Cardiac muscle cell (in vitro differentiated cells and primary cell): ENCODE measurements around the gene MAFB. TPM values are rescaled to one million over a fixed set of nuclear protein-coding genes. Genes with fewer than 3 reads are reported as not detected.

ENCODE experiments used
- DNase-seq, 2 donors: peaks; one replicate each; pipeline versions ENCODE4 v3.0.0 to v3.0.0-alpha.2; 2010 to 2017; ENCODE audit warnings: low read depth in 1 of 2, low spot score in 1 of 2
- H3K27ac ChIP-seq: fragments of 200-600 bp; sonication (generic); 2 replicates; pipeline ENCODE4 v1.5.1; 2016
- H3K27me3 ChIP-seq: fragments of 200-600 bp; sonication (generic); 2 replicates; pipeline ENCODE4 v1.6.0; 2016; ENCODE audit warnings: control low read depth
- H3K36me3 ChIP-seq: fragments of 200-600 bp; sonication (generic); 2 replicates; pipeline ENCODE4 v1.5.1; 2016; ENCODE audit warnings: control low read depth
- H3K4me1 ChIP-seq: fragments of 200-600 bp; sonication (generic); 2 replicates; pipeline ENCODE4 v1.8.1; 2017; ENCODE audit warnings: low read depth, mild to moderate bottlenecking, mixed run types
- H3K4me3 ChIP-seq: fragments of 200-600 bp; sonication (generic); 2 replicates; pipeline ENCODE4 v1.5.1; 2016; ENCODE audit warnings: mild to moderate bottlenecking
- H3K9me3 ChIP-seq: fragments of 200-600 bp; sonication (generic); 2 replicates; pipeline ENCODE4 v1.5.1; 2017; ENCODE audit warnings: low read depth, mild to moderate bottlenecking, control low read depth
- CTCF ChIP-seq: IDR thresholded peaks from 2 replicates; pipeline ENCODE4 v1.5.1; 2012; ENCODE audit warnings: low read depth, mild to moderate bottlenecking, low read length
- polyA plus RNA-seq: library from polyadenylated mRNA; unstranded; fragments of >200 nt; fragmentation: Nextera tagmentation; extraction: Ambion mirVana; gene quantifications from 2 replicates; pipeline ENCODE4 v1.2.1, GENCODE V29; 2016
- total RNA-seq: library from RNA; depleted of rRNA; stranded (reverse); fragments of >200 nt; gene quantifications from 2 replicates; pipeline ENCODE4 v1.2.3, GENCODE V29; 2016

Gene MAFB
- total and polyA plus RNA-seq, 2 experiments from 2014 or later = 0.84 to 3.2 TPM

GRCh38 chr20:40639676-40640355, 49.2 kb downstream of the MAFB start:
- Histone ChIP-seq H3K36me3 (no peaks in the 10 kb centered on the region), H3K27ac (no peak overlapping the region), H3K9me3 (no peaks in the 10 kb centered on the region), H3K4me3 (no peak overlapping the region), H3K27me3 (no peaks in the 10 kb centered on the region), H3K4me1 (no peaks in the 10 kb centered on the region)
- TF ChIP-seq CTCF = no peak
- DNase-seq = no peak

- Histone ChIP-seq H3K27ac (no peak overlapping the region), H3K4me1 (no peaks in the 10 kb centered on the region), H3K27me3 (no peaks in the 10 kb centered on the region), H3K36me3 (no peaks in the 10 kb centered on the region), H3K9me3 (no peaks in the 10 kb centered on the region), H3K4me3 (no peak overlapping the region)
- TF ChIP-seq CTCF = no peak
- DNase-seq = no peak
Observed at GRCh38 chr20:40639132-40639531, 49.9 kb downstream of the MAFB start.

GRCh38 chr20:40638414-40638813, 50.6 kb downstream of the MAFB start:
- no peak overlapping the region for H3K4me3 ChIP-seq
- no peak overlapping the region for H3K27ac ChIP-seq
- no peaks in the 10 kb centered on the region for H3K36me3 ChIP-seq
- no peaks in the 10 kb centered on the region for H3K4me1 ChIP-seq
- DNase-seq = no peak
- no peaks in the 10 kb centered on the region for H3K27me3 ChIP-seq
- no peak for TF ChIP-seq CTCF
- no peaks in the 10 kb centered on the region for H3K9me3 ChIP-seq

GRCh38 chr20:40637176-40637575, 51.9 kb downstream of the MAFB start:
- DNase-seq = no peak
- TF ChIP-seq CTCF = no peak
- H3K36me3 ChIP-seq = no peaks in the 10 kb centered on the region
- H3K4me1 ChIP-seq = no peaks in the 10 kb centered on the region
- no peaks in the 10 kb centered on the region for H3K27me3 ChIP-seq
- no peak overlapping the region for H3K4me3 ChIP-seq
- H3K27ac ChIP-seq = no peak overlapping the region
- H3K9me3 ChIP-seq = no peaks in the 10 kb centered on the region

- no peak for DNase-seq
- no peaks in the 10 kb centered on the region for H3K36me3 ChIP-seq
- no peak overlapping the region for H3K4me3 ChIP-seq
- no peaks in the 10 kb centered on the region for H3K9me3 ChIP-seq
- no peaks in the 10 kb centered on the region for H3K27me3 ChIP-seq
- no peak for TF ChIP-seq CTCF
- H3K27ac ChIP-seq = no peak overlapping the region
- no peaks in the 10 kb centered on the region for H3K4me1 ChIP-seq
Observed at GRCh38 chr20:40636486-40636885, 52.5 kb downstream of the MAFB start.

- TF ChIP-seq CTCF = no peak
- H3K36me3 ChIP-seq = no peaks in the 10 kb centered on the region
- H3K4me3 ChIP-seq = no peak overlapping the region
- DNase-seq = no peak
- no peaks in the 10 kb centered on the region for H3K4me1 ChIP-seq
- no peaks in the 10 kb centered on the region for H3K9me3 ChIP-seq
- no peak overlapping the region for H3K27ac ChIP-seq
- no peaks in the 10 kb centered on the region for H3K27me3 ChIP-seq
Observed at GRCh38 chr20:40635971-40636370, 53.1 kb downstream of the MAFB start.
